Stimulated activated CD4-positive, alpha-beta T cell treated with anti-CD3 and anti-CD28 coated beads, Interleukin-2, amount 100 ng/mL, for 24 hours (primary cell): Measurements from ENCODE around the gene BRIP1.
"Not testable (repeated sequence)": the region's sequence is repeated elsewhere in the genome, so short reads cannot be mapped to it uniquely, and the experiment has no call there.

ENCODE experiments used
- DNase-seq, 2 donors: peaks; one replicate each; pipeline ENCODE4 v3.0.0-alpha.2; 2020

The BRIP1 gene

GRCh38 chr17:61686113-61686512 lies 177.2 kb downstream of the BRIP1 start:
- no peak for DNase-seq

- no peak for DNase-seq
Measured at GRCh38 chr17:61684818-61685217, 178.5 kb downstream of the BRIP1 start.

- DNase-seq, result no peak
Measured at GRCh38 chr17:61684172-61684571, 179.2 kb downstream of the BRIP1 start.

GRCh38 chr17:61683466-61683865 lies 179.9 kb downstream of the BRIP1 start:
- no peak for DNase-seq

GRCh38 chr17:61680921-61681320 lies 182.4 kb downstream of the BRIP1 start:
- DNase-seq, result no peak

- no peak for DNase-seq
Measured at GRCh38 chr17:61678339-61678738, 185.0 kb downstream of the BRIP1 start.

- DNase-seq, result not testable (repeated sequence)
Measured at GRCh38 chr17:61677150-61677811, 186.0 kb downstream of the BRIP1 start.

GRCh38 chr17:61676522-61676921 lies 186.8 kb downstream of the BRIP1 start:
- not testable (repeated sequence) for DNase-seq

- DNase-seq, result not testable (repeated sequence)
Measured at GRCh38 chr17:61674609-61675008, 188.7 kb downstream of the BRIP1 start.

GRCh38 chr17:61673019-61673897 lies 190.1 kb downstream of the BRIP1 start:
- not testable (repeated sequence) for DNase-seq

GRCh38 chr17:61672140-61672539 lies 191.2 kb downstream of the BRIP1 start:
- no peak for DNase-seq

- DNase-seq, result no peak
Measured at GRCh38 chr17:61670691-61671090, 192.6 kb downstream of the BRIP1 start.

GRCh38 chr17:61669522-61669921 lies 193.8 kb downstream of the BRIP1 start:
- DNase-seq, result no peak

- no peak for DNase-seq
Measured at GRCh38 chr17:61668486-61668885, 194.8 kb downstream of the BRIP1 start.

- not testable (repeated sequence) for DNase-seq
Measured at GRCh38 chr17:61666406-61667088, 196.8 kb downstream of the BRIP1 start.

- DNase-seq, result no peak
Measured at GRCh38 chr17:61663310-61663709, 200.0 kb downstream of the BRIP1 start.

- no peak for DNase-seq
Measured at GRCh38 chr17:61662741-61663140, 200.6 kb downstream of the BRIP1 start.

GRCh38 chr17:61662186-61662585 lies 201.1 kb downstream of the BRIP1 start:
- DNase-seq, result no peak

- no peak for DNase-seq
Measured at GRCh38 chr17:61660746-61661485, 202.4 kb downstream of the BRIP1 start.

- DNase-seq, result no peak
Measured at GRCh38 chr17:61659437-61659836, 203.9 kb downstream of the BRIP1 start.

- DNase-seq, result no peak
Measured at GRCh38 chr17:61658183-61658582, 205.1 kb downstream of the BRIP1 start.

- no peak for DNase-seq
Measured at GRCh38 chr17:61657338-61657737, 206.0 kb downstream of the BRIP1 start.

GRCh38 chr17:61656721-61657217 lies 206.6 kb downstream of the BRIP1 start:
- DNase-seq, result no peak
